HCT116 (cell line): ENCODE results near the gene AUP1. TPM values are rescaled to one million over a fixed set of nuclear protein-coding genes. Genes with fewer than 3 reads are reported as not detected.

ENCODE experiments used
- ATAC-seq: fragments of 200-7000 bp; cut with Tn5 transposase; 2 replicates; pipeline ENCODE4 v1.9.1; 2020; ENCODE audit warnings: mild to moderate bottlenecking, moderate library complexity
- BruUV-seq: library from RNA; stranded (reverse); fragments of 400-500 nt; replicated peaks from 2 replicates; lab custom pipeline; 2021; lab: Mats Ljungman, UMichigan
- CTCF ChIA-PET: fragments of 300-600 bp; sonication (Branson Sonifier 250); formaldehyde crosslinking; loops from one replicate; lab custom pipeline; 2021; ENCODE audit warnings: antibody characterized with exemption; lab: Charles Lee
- POLR2A ChIA-PET: fragments of 300-600, 350-600 bp; sonication (Branson Sonifier 250); formaldehyde crosslinking; loops from one replicate; lab custom pipeline; 2021; ENCODE audit warnings: antibody characterized with exemption; lab: Charles Lee
- RAD21 ChIA-PET, 2 experiments: fragments of 300-600 bp; sonication (Branson Sonifier 250); formaldehyde crosslinking; loops; one replicate each; lab custom pipeline; 2023; ENCODE audit warnings: low total read pairs in 2 of 2; ENCODE audit not compliant: uncharacterized antibody in 2 of 2, unreplicated experiment in 2 of 2, low non-redundant PET in 1 of 2; lab: Charles Lee
- DNase-seq: peaks from one replicate; pipeline ENCODE4 v3.0.0-alpha.2; 2010; ENCODE audit warnings: low read depth, low spot score
- H2AFZ ChIP-seq: fragments of 200-600 bp; shearing (Covaris generic), sonication (generic); 2 replicates; pipeline ENCODE4 v1.6.1; 2017; ENCODE audit warnings: low read depth, mixed run types, mixed read lengths, antibody characterized with exemption, low read length; ENCODE audit not compliant: poor library complexity, severe bottlenecking
- H3K27ac ChIP-seq: 2 replicates; pipeline ENCODE4 v1.5.1; 2012; ENCODE audit warnings: low read depth, low read length
- H3K27me3 ChIP-seq: fragments of 200-600 bp; sonication (generic); 2 replicates; pipeline ENCODE4 v1.6.1; 2016; ENCODE audit warnings: mixed run types, low read length, mixed read lengths; ENCODE audit not compliant: insufficient read depth
- H3K36me3 ChIP-seq, 2 experiments: fragments of 200-500 bp in 1 of 2; fragments of 200-600 bp in 1 of 2; sonication (Bioruptor generic) in 1 of 2; sonication (generic) in 1 of 2; 2 replicates each; pipeline versions ENCODE4 v1.5.1 to v1.6.1; 2014 to 2016; ENCODE audit warnings: low read length in 2 of 2, inconsistent platforms in 1 of 2, mixed read lengths in 1 of 2, mixed run types in 1 of 2; ENCODE audit not compliant: insufficient read depth in 2 of 2, control insufficient read depth in 1 of 2
- H3K4me1 ChIP-seq, 2 experiments: fragments of 200-600 bp in 1 of 2; sonication (generic) in 1 of 2; 2 replicates each; pipeline versions ENCODE4 v1.5.1 to v1.6.1; 2012 to 2017; ENCODE audit warnings: low read length in 2 of 2, inconsistent platforms in 1 of 2, mild to moderate bottlenecking in 1 of 2, mixed read lengths in 1 of 2, mixed run types in 1 of 2, moderate library complexity in 1 of 2; ENCODE audit not compliant: insufficient read depth in 2 of 2, control insufficient read depth in 1 of 2
- H3K4me2 ChIP-seq: fragments of 200-600 bp; sonication (generic); 2 replicates; pipeline ENCODE4 v1.6.1; 2017; ENCODE audit warnings: mixed run types, low read length, mixed read lengths
- H3K4me3 ChIP-seq, 2 experiments: fragments of 200-600 bp in 1 of 2; sonication (generic) in 1 of 2; replicated peaks in 1 of 2; 2 replicates each; pipeline ENCODE4 v1.5.1; 2011 to 2016; ENCODE audit warnings: low read length in 2 of 2, control low read depth in 1 of 2, low read depth in 1 of 2, mild to moderate bottlenecking in 1 of 2, mixed read lengths in 1 of 2, mixed run types in 1 of 2
- H3K79me2 ChIP-seq: fragments of 200-600 bp; sonication (generic); 2 replicates; pipeline ENCODE4 v1.6.1; 2017; ENCODE audit warnings: mild to moderate bottlenecking, mixed run types, low read length, moderate library complexity, mixed read lengths; ENCODE audit not compliant: insufficient read depth
- H3K9ac ChIP-seq: fragments of 200-600 bp; sonication (generic); 2 replicates; pipeline ENCODE4 v1.6.1; 2016; ENCODE audit warnings: low read length, mixed read lengths
- H3K9me2 ChIP-seq: fragments of 200-600 bp; sonication (generic), shearing (Covaris generic); 2 replicates; pipeline ENCODE4 v1.6.1; 2017; ENCODE audit warnings: mixed run types, mild to moderate bottlenecking, moderate library complexity; ENCODE audit not compliant: insufficient read depth
- H3K9me3 ChIP-seq, 2 experiments: fragments of 200-500 bp in 1 of 2; fragments of 200-600 bp in 1 of 2; sonication (Bioruptor generic) in 1 of 2; sonication (generic) in 1 of 2; 2 replicates each; pipeline ENCODE4 v1.6.1; 2014 to 2017; ENCODE audit warnings: low read length in 2 of 2, mixed read lengths in 2 of 2, inconsistent platforms in 1 of 2, low read depth in 1 of 2, mild to moderate bottlenecking in 1 of 2, mixed run types in 1 of 2, moderate library complexity in 1 of 2; ENCODE audit not compliant: control insufficient read depth in 1 of 2, insufficient read depth in 1 of 2
- H4K20me1 ChIP-seq: fragments of 200-600 bp; sonication (generic), shearing (Covaris generic); 2 replicates; pipeline ENCODE4 v1.6.1; 2017; ENCODE audit warnings: mixed run types, mild to moderate bottlenecking, moderate library complexity; ENCODE audit not compliant: insufficient read depth
- EZH2 ChIP-seq: fragments of 200-600 bp; sonication (generic); IDR thresholded peaks from 2 replicates; pipeline ENCODE4 v1.6.1; 2017; ENCODE audit warnings: antibody characterized with exemption, mixed run types
- FOSL1 ChIP-seq: IDR thresholded peaks from 2 replicates; pipeline ENCODE4 v1.6.1; 2012; ENCODE audit warnings: low read depth
- POLR2AphosphoS5 ChIP-seq: IDR thresholded peaks from 2 replicates; pipeline ENCODE4 v1.6.1; 2011; ENCODE audit warnings: mild to moderate bottlenecking, low read depth, low read length, moderate library complexity
- SIN3A ChIP-seq: IDR thresholded peaks from 2 replicates; pipeline ENCODE4 v1.6.1; 2012; ENCODE audit warnings: low read depth
- TCF7L2 ChIP-seq: IDR thresholded peaks from 2 replicates; pipeline ENCODE4 v1.7.0; 2011; ENCODE audit warnings: borderline replicate concordance, inconsistent platforms; ENCODE audit not compliant: insufficient read depth, insufficient read length; ENCODE audit errors: extremely low read depth
- ZFX ChIP-seq: fragments of 450-650 bp; IDR thresholded peaks from 2 replicates; pipeline ENCODE4 v1.6.1; 2017
- ZNF274 ChIP-seq: fragments of 200-500 bp; sonication (Bioruptor generic); IDR thresholded peaks from 2 replicates; pipeline ENCODE4 v1.6.1; 2014; ENCODE audit warnings: mild to moderate bottlenecking, low read depth, low read length, inconsistent platforms
- intact Hi-C: fragments of 100-400 bp; cut with micrococcal nuclease; formaldehyde crosslinking; loops from 2 replicates; pipeline ENCODE4 v1.10.0; 2022
- total RNA-seq: library from RNA; stranded (reverse); gene quantifications from one replicate; pipeline ENCODE4 v1.2.1, GENCODE V29; 2021; ENCODE audit not compliant: unreplicated experiment
- TF ChIP-seq, protein P1 (sequence below): IDR thresholded peaks from 2 replicates; pipeline ENCODE4 v1.6.1; 2012; ENCODE audit warnings: low read depth
- TF ChIP-seq, protein P2 (sequence below): IDR thresholded peaks from 2 replicates; pipeline ENCODE4 v1.6.1; 2012

Gene AUP1
- total RNA-seq, 1 experiment from 2014 or later, result 116 TPM

DNA sequence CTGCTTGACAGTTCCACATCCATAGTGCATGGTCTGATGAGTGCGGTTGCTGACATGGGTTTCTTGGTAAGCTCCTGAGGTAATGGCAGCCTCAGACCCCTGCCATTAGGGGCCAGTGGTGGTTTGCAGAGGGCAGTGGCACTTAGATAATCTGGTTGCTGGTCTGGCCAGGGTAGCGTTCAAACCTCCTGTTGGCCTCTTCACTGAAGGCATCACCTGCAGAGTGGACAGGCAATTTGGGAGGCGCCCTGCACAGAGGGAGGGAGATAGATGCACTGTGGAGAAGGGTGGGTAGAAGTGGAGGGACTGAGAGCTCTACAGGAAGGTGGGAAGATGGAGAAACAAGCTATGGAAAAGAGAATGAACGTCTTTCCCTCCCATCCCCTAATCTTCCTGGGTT, 4.0 kb upstream of the AUP1 start:
- intact Hi-C loops, result loop anchor here (5.0 kb wide), 1 partner anchor 281 kb away; no protein-coding TSS in a partner anchor
- no peak for DNase-seq
- Histone ChIP-seq H3K9ac (no peak overlapping the region), H3K36me3 (peaks cover 0 to 1% of the 10 kb centered on the region in 2 experiments; a peak in 1 of 4 replicates), H2AFZ (no peak overlapping the region), H3K27me3 (no peaks in the 10 kb centered on the region), H3K9me2 (no peaks in the 10 kb centered on the region), H3K4me3 (no peak overlapping the region), H3K9me3 (no peaks in the 10 kb centered on the region), H3K27ac (no peak overlapping the region), H3K4me1 (peaks cover 6 to 14% of the 10 kb centered on the region in 2 experiments), H4K20me1 (no peaks in the 10 kb centered on the region), H3K79me2 (peaks cover 22% of the 10 kb centered on the region), H3K4me2 (no peak overlapping the region)
- RAD21 ChIA-PET, result interaction anchor here in 1 of 2 experiments (1.0 kb wide), 1 partner anchor 39 kb away, joined by 3 read pairs; no protein-coding TSS in a partner anchor
- BruUV-seq, result no TSS peak
- POLR2A ChIA-PET, result no interaction called here
- TF ChIP-seq, protein P1, sequence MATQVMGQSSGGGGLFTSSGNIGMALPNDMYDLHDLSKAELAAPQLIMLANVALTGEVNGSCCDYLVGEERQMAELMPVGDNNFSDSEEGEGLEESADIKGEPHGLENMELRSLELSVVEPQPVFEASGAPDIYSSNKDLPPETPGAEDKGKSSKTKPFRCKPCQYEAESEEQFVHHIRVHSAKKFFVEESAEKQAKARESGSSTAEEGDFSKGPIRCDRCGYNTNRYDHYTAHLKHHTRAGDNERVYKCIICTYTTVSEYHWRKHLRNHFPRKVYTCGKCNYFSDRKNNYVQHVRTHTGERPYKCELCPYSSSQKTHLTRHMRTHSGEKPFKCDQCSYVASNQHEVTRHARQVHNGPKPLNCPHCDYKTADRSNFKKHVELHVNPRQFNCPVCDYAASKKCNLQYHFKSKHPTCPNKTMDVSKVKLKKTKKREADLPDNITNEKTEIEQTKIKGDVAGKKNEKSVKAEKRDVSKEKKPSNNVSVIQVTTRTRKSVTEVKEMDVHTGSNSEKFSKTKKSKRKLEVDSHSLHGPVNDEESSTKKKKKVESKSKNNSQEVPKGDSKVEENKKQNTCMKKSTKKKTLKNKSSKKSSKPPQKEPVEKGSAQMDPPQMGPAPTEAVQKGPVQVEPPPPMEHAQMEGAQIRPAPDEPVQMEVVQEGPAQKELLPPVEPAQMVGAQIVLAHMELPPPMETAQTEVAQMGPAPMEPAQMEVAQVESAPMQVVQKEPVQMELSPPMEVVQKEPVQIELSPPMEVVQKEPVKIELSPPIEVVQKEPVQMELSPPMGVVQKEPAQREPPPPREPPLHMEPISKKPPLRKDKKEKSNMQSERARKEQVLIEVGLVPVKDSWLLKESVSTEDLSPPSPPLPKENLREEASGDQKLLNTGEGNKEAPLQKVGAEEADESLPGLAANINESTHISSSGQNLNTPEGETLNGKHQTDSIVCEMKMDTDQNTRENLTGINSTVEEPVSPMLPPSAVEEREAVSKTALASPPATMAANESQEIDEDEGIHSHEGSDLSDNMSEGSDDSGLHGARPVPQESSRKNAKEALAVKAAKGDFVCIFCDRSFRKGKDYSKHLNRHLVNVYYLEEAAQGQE, result no peak
- TF ChIP-seq SIN3A, result no peak
- TF ChIP-seq, protein P2, sequence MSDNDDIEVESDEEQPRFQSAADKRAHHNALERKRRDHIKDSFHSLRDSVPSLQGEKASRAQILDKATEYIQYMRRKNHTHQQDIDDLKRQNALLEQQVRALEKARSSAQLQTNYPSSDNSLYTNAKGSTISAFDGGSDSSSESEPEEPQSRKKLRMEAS, result no peak
- TF ChIP-seq FOSL1, result no peak
- no peak for TF ChIP-seq ZNF274
- no peak for TF ChIP-seq POLR2AphosphoS5
- no peak for TF ChIP-seq EZH2
- TF ChIP-seq TCF7L2, result no peak
- TF ChIP-seq ZFX, result no peak
- CTCF ChIA-PET, result no interaction called here
- ATAC-seq, result no peak
